ENCODE results near the gene ING3. TPM values are rescaled to one million over a fixed set of nuclear protein-coding genes. Genes with fewer than 3 reads are reported as not detected.

ING3 gene
- total and polyA plus RNA-seq, 2 of the 13 experiments (the other 11 are each of a cell fraction or from before 2014, with no cell fraction given) = 6.9 to 12.8 TPM

GRCh38 chr7:121012919-121013318, 62.3 kb downstream of the ING3 start:
- no peaks in the 10 kb centered on the region for H3K9me3 ChIP-seq (ENCODE audit: low read length)
- ChIA-PET CTCF (ENCODE audit: low intra/inter-chr PET ratio, low total read pairs) (no interaction called here), POLR2A (no interaction called here)
- FAIRE-seq (no peak), ATAC-seq (no peak), DNase-seq (ENCODE audit: low spot score) (no peak)
- H3K9ac ChIP-seq (ENCODE audit: insufficient read depth, low read depth, low read length) = no peak overlapping the region
- no peak overlapping the region for H3K4me3 ChIP-seq (replicated peaks in 1 of 3; ENCODE audit: insufficient read depth in 1 of 3, low read depth in 2 of 3, low read length in 3 of 3)
- in situ Hi-C loops (cut with HindIII; ENCODE audit: extremely low pct_ligation_motif_present, low pct_unique_long_range_greater_than_20kb) = no loop called here
- intact Hi-C loops (cut with micrococcal nuclease; ENCODE audit: unreplicated experiment) = no loop called here
- BruUV-seq (replicated peaks) = no TSS peak
- no peak overlapping the region for H2AFZ ChIP-seq (ENCODE audit: low read length)
- 3% methylated on average over 2 of the region's 2 CpGs for WGBS (ENCODE audit: low lambda C conversion rate)
- H3K4me1 ChIP-seq (ENCODE audit: insufficient read depth, low read length) = no peaks in the 10 kb centered on the region
- H3K79me2 ChIP-seq (ENCODE audit: insufficient read depth, low read length) = no peaks in the 10 kb centered on the region
- H3K27me3 ChIP-seq (ENCODE audit: control insufficient read depth in 1 of 2, insufficient read depth in 2 of 2, low read length in 2 of 2) = no peaks in the 10 kb centered on the region
- H3K36me3 ChIP-seq (replicated peaks in 1 of 2; ENCODE audit: control insufficient read depth in 1 of 2, insufficient read depth in 2 of 2, low read length in 2 of 2) = no peaks in the 10 kb centered on the region
- H4K20me1 ChIP-seq (ENCODE audit: insufficient read depth, low read length) = no peaks in the 10 kb centered on the region
- H3K4me2 ChIP-seq (ENCODE audit: low read depth, low read length) = no peak overlapping the region
- H3K27ac ChIP-seq (ENCODE audit: extremely low read length, insufficient read depth, low read length) = no peak overlapping the region
- no peak for TF ChIP-seq ZNF572 (CRISPR knock-in tag; IDR thresholded peaks at IDR 0.05)
- TF ChIP-seq TRIM22 (IDR thresholded peaks at IDR 0.05) = no peak
- TF ChIP-seq, protein P1, sequence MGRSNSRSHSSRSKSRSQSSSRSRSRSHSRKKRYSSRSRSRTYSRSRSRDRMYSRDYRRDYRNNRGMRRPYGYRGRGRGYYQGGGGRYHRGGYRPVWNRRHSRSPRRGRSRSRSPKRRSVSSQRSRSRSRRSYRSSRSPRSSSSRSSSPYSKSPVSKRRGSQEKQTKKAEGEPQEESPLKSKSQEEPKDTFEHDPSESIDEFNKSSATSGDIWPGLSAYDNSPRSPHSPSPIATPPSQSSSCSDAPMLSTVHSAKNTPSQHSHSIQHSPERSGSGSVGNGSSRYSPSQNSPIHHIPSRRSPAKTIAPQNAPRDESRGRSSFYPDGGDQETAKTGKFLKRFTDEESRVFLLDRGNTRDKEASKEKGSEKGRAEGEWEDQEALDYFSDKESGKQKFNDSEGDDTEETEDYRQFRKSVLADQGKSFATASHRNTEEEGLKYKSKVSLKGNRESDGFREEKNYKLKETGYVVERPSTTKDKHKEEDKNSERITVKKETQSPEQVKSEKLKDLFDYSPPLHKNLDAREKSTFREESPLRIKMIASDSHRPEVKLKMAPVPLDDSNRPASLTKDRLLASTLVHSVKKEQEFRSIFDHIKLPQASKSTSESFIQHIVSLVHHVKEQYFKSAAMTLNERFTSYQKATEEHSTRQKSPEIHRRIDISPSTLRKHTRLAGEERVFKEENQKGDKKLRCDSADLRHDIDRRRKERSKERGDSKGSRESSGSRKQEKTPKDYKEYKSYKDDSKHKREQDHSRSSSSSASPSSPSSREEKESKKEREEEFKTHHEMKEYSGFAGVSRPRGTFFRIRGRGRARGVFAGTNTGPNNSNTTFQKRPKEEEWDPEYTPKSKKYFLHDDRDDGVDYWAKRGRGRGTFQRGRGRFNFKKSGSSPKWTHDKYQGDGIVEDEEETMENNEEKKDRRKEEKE (IDR thresholded peaks at IDR 0.05) = no peak
- TF ChIP-seq, protein P2, sequence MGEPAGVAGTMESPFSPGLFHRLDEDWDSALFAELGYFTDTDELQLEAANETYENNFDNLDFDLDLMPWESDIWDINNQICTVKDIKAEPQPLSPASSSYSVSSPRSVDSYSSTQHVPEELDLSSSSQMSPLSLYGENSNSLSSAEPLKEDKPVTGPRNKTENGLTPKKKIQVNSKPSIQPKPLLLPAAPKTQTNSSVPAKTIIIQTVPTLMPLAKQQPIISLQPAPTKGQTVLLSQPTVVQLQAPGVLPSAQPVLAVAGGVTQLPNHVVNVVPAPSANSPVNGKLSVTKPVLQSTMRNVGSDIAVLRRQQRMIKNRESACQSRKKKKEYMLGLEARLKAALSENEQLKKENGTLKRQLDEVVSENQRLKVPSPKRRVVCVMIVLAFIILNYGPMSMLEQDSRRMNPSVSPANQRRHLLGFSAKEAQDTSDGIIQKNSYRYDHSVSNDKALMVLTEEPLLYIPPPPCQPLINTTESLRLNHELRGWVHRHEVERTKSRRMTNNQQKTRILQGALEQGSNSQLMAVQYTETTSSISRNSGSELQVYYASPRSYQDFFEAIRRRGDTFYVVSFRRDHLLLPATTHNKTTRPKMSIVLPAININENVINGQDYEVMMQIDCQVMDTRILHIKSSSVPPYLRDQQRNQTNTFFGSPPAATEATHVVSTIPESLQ (CRISPR knock-in tag; conservative IDR thresholded peaks at IDR 0.05) = no peak
- TF ChIP-seq ZNF749 (CRISPR knock-in tag; IDR thresholded peaks at IDR 0.05; ENCODE audit: borderline replicate concordance) = no peak
- TF ChIP-seq HES4 (CRISPR knock-in tag; IDR thresholded peaks at IDR 0.05; ENCODE audit: borderline replicate concordance) = no peak
- no peak for TF ChIP-seq GPBP1L1 (CRISPR knock-in tag; IDR thresholded peaks at IDR 0.05)
- TF ChIP-seq KDM5A (IDR thresholded peaks at IDR 0.05; ENCODE audit: borderline replicate concordance, low read length) = no peak
- no peak for TF ChIP-seq TP53 (CRISPR knock-in tag; conservative IDR thresholded peaks at IDR 0.05)
- no peak for TF ChIP-seq TARDBP (CRISPR knock-in tag; IDR thresholded peaks at IDR 0.05)
- no peak for TF ChIP-seq NR2F1 (CRISPR knock-in tag; IDR thresholded peaks at IDR 0.05)
- no peak for TF ChIP-seq CBX1 (IDR thresholded peaks at IDR 0.05; ENCODE audit: low read depth)
- no peak for TF ChIP-seq EEA1 (CRISPR knock-in tag; IDR thresholded peaks at IDR 0.05; ENCODE audit: borderline replicate concordance)
- no peak for TF ChIP-seq TERF1 (CRISPR knock-in tag; IDR thresholded peaks at IDR 0.05)
